ENCODE results near the gene PRKG1. TPM values are rescaled to one million over a fixed set of nuclear protein-coding genes. Genes with fewer than 3 reads are reported as not detected.

PRKG1 gene
- total RNA-seq, 1 experiment from 2014 or later: 16.5 TPM

DNA sequence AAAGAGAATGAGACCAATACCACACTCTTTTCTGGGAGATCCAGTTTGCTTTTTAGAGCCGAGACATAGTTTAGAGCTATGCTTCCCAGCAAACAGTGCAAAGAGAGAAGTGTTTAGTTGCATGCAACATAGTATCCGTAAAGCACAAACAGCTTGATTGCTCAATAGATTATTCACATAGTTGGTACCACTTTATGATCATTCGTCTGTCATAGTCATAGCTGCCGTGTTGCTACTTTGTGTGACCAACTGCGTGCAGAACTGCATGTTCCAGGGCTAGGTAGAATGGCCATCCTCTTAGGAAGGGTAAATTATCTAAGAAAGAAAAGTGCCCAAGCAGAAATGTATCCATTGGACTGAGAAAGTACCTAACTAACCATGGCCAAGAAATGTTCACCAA, 1036.3 kb downstream of the PRKG1 start:
- no peak for ATAC-seq
- Mint-ChIP-seq H3K4me3 (no peak overlapping the region), H3K36me3 (no peaks in the 10 kb centered on the region), H3K9me3 (peaks cover 2% of the 10 kb centered on the region), H3K27me3 (ENCODE audit: low read depth) (no peaks in the 10 kb centered on the region), H3K27ac (peak overlapping the region; percentile 45; the same call in 1 of the 2 replicates), H3K4me1 (peaks cover 27% of the 10 kb centered on the region)
- CTCF ChIA-PET: no interaction called here
- DNase-seq (ENCODE audit: low spot score): no peak
- TF ChIP-seq ESRRA (CRISPR knock-in tag; IDR thresholded peaks at IDR 0.05; ENCODE audit: borderline replicate concordance): no peak
- TF ChIP-seq TEAD1 (CRISPR knock-in tag; IDR thresholded peaks at IDR 0.05): no peak
- no peak for TF ChIP-seq TCF7 (CRISPR knock-in tag; IDR thresholded peaks at IDR 0.05; ENCODE audit: low read depth)
- no peak for TF ChIP-seq IRF2 (CRISPR knock-in tag; IDR thresholded peaks at IDR 0.05; ENCODE audit: borderline replicate concordance, low read depth)
- TF ChIP-seq, protein P1, sequence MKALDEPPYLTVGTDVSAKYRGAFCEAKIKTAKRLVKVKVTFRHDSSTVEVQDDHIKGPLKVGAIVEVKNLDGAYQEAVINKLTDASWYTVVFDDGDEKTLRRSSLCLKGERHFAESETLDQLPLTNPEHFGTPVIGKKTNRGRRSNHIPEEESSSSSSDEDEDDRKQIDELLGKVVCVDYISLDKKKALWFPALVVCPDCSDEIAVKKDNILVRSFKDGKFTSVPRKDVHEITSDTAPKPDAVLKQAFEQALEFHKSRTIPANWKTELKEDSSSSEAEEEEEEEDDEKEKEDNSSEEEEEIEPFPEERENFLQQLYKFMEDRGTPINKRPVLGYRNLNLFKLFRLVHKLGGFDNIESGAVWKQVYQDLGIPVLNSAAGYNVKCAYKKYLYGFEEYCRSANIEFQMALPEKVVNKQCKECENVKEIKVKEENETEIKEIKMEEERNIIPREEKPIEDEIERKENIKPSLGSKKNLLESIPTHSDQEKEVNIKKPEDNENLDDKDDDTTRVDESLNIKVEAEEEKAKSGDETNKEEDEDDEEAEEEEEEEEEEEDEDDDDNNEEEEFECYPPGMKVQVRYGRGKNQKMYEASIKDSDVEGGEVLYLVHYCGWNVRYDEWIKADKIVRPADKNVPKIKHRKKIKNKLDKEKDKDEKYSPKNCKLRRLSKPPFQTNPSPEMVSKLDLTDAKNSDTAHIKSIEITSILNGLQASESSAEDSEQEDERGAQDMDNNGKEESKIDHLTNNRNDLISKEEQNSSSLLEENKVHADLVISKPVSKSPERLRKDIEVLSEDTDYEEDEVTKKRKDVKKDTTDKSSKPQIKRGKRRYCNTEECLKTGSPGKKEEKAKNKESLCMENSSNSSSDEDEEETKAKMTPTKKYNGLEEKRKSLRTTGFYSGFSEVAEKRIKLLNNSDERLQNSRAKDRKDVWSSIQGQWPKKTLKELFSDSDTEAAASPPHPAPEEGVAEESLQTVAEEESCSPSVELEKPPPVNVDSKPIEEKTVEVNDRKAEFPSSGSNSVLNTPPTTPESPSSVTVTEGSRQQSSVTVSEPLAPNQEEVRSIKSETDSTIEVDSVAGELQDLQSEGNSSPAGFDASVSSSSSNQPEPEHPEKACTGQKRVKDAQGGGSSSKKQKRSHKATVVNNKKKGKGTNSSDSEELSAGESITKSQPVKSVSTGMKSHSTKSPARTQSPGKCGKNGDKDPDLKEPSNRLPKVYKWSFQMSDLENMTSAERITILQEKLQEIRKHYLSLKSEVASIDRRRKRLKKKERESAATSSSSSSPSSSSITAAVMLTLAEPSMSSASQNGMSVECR (CRISPR knock-in tag; IDR thresholded peaks at IDR 0.05; ENCODE audit: borderline replicate concordance): no peak
- TF ChIP-seq RELA (CRISPR knock-in tag; IDR thresholded peaks at IDR 0.05; ENCODE audit: borderline replicate concordance): no peak
- no peak for TF ChIP-seq ZNF232 (CRISPR knock-in tag; IDR thresholded peaks at IDR 0.05)
- TF ChIP-seq TEAD4 (CRISPR knock-in tag; IDR thresholded peaks at IDR 0.05): no peak
- no peak for TF ChIP-seq ZNF219 (CRISPR knock-in tag; IDR thresholded peaks at IDR 0.05; ENCODE audit: borderline replicate concordance)
- TF ChIP-seq, protein P2, sequence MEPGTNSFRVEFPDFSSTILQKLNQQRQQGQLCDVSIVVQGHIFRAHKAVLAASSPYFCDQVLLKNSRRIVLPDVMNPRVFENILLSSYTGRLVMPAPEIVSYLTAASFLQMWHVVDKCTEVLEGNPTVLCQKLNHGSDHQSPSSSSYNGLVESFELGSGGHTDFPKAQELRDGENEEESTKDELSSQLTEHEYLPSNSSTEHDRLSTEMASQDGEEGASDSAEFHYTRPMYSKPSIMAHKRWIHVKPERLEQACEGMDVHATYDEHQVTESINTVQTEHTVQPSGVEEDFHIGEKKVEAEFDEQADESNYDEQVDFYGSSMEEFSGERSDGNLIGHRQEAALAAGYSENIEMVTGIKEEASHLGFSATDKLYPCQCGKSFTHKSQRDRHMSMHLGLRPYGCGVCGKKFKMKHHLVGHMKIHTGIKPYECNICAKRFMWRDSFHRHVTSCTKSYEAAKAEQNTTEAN (CRISPR knock-in tag; IDR thresholded peaks at IDR 0.05): no peak
- TF ChIP-seq, protein P3, sequence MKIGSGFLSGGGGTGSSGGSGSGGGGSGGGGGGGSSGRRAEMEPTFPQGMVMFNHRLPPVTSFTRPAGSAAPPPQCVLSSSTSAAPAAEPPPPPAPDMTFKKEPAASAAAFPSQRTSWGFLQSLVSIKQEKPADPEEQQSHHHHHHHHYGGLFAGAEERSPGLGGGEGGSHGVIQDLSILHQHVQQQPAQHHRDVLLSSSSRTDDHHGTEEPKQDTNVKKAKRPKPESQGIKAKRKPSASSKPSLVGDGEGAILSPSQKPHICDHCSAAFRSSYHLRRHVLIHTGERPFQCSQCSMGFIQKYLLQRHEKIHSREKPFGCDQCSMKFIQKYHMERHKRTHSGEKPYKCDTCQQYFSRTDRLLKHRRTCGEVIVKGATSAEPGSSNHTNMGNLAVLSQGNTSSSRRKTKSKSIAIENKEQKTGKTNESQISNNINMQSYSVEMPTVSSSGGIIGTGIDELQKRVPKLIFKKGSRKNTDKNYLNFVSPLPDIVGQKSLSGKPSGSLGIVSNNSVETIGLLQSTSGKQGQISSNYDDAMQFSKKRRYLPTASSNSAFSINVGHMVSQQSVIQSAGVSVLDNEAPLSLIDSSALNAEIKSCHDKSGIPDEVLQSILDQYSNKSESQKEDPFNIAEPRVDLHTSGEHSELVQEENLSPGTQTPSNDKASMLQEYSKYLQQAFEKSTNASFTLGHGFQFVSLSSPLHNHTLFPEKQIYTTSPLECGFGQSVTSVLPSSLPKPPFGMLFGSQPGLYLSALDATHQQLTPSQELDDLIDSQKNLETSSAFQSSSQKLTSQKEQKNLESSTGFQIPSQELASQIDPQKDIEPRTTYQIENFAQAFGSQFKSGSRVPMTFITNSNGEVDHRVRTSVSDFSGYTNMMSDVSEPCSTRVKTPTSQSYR (CRISPR knock-in tag; IDR thresholded peaks at IDR 0.05): no peak
- TF ChIP-seq, protein P4, sequence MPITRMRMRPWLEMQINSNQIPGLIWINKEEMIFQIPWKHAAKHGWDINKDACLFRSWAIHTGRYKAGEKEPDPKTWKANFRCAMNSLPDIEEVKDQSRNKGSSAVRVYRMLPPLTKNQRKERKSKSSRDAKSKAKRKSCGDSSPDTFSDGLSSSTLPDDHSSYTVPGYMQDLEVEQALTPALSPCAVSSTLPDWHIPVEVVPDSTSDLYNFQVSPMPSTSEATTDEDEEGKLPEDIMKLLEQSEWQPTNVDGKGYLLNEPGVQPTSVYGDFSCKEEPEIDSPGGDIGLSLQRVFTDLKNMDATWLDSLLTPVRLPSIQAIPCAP (CRISPR knock-in tag; IDR thresholded peaks at IDR 0.05): no peak
- TF ChIP-seq, protein P5, sequence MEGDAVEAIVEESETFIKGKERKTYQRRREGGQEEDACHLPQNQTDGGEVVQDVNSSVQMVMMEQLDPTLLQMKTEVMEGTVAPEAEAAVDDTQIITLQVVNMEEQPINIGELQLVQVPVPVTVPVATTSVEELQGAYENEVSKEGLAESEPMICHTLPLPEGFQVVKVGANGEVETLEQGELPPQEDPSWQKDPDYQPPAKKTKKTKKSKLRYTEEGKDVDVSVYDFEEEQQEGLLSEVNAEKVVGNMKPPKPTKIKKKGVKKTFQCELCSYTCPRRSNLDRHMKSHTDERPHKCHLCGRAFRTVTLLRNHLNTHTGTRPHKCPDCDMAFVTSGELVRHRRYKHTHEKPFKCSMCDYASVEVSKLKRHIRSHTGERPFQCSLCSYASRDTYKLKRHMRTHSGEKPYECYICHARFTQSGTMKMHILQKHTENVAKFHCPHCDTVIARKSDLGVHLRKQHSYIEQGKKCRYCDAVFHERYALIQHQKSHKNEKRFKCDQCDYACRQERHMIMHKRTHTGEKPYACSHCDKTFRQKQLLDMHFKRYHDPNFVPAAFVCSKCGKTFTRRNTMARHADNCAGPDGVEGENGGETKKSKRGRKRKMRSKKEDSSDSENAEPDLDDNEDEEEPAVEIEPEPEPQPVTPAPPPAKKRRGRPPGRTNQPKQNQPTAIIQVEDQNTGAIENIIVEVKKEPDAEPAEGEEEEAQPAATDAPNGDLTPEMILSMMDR (IDR thresholded peaks at IDR 0.05): no peak
- no peak for TF ChIP-seq ZNF423 (CRISPR knock-in tag; IDR thresholded peaks at IDR 0.05)
- no peak for TF ChIP-seq FOXJ3 (CRISPR knock-in tag; IDR thresholded peaks at IDR 0.05; ENCODE audit: borderline replicate concordance)
- TF ChIP-seq, protein P6, sequence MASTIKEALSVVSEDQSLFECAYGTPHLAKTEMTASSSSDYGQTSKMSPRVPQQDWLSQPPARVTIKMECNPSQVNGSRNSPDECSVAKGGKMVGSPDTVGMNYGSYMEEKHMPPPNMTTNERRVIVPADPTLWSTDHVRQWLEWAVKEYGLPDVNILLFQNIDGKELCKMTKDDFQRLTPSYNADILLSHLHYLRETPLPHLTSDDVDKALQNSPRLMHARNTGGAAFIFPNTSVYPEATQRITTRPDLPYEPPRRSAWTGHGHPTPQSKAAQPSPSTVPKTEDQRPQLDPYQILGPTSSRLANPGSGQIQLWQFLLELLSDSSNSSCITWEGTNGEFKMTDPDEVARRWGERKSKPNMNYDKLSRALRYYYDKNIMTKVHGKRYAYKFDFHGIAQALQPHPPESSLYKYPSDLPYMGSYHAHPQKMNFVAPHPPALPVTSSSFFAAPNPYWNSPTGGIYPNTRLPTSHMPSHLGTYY (CRISPR knock-in tag; IDR thresholded peaks at IDR 0.05): no peak
- POLR2A ChIA-PET: no interaction called here

Measured in WTC11 (cell line).